ENCODE results near the gene ATP8B3. TPM values are rescaled to one million over a fixed set of nuclear protein-coding genes. Genes with fewer than 3 reads are reported as not detected.

Gene ATP8B3
- polyA plus RNA-seq, 2 of the 4 experiments (the other 2 are of a cell fraction), result 2.7 to 3.9 TPM

- TF ChIP-seq CTCF (IDR thresholded peaks at IDR 0.05), result peak; percentile 63
- TF ChIP-seq, protein P1, sequence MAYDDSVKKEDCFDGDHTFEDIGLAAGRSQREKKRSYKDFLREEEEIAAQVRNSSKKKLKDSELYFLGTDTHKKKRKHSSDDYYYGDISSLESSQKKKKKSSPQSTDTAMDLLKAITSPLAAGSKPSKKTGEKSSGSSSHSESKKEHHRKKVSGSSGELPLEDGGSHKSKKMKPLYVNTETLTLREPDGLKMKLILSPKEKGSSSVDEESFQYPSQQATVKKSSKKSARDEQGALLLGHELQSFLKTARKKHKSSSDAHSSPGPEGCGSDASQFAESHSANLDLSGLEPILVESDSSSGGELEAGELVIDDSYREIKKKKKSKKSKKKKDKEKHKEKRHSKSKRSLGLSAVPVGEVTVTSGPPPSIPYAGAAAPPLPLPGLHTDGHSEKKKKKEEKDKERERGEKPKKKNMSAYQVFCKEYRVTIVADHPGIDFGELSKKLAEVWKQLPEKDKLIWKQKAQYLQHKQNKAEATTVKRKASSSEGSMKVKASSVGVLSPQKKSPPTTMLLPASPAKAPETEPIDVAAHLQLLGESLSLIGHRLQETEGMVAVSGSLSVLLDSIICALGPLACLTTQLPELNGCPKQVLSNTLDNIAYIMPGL (CRISPR knock-in tag; IDR thresholded peaks at IDR 0.05; ENCODE audit: borderline replicate concordance), result no peak
- no peak; the same call in 1 of the 2 replicates for TF ChIP-seq POLR2A (IDR thresholded peaks at IDR 0.05; ENCODE audit: low read length)
These were observed 533 bp upstream of the ATP8B3 start (continued) for GRCh38 chr19:1812426-1813191.

- no peaks in the 10 kb centered on the region for H3K9me3 ChIP-seq
- peak; percentile 81 to 92 for DNase-seq (ENCODE audit: low read depth in 1 of 2, low spot score in 1 of 2)
- ATAC-seq, result peak; percentile 27 to 32
- WGBS (ENCODE audit: missing lambda C conversion rate), result 3% methylated on average over 5 of the region's 13 CpGs
- POLR2A ChIA-PET, result no interaction called here
- no peak for FAIRE-seq
- peak; percentile 62 for TF ChIP-seq FOSL2 (IDR thresholded peaks at IDR 0.05)
- peak; percentile 90 for TF ChIP-seq FOSL2 (CRISPR knock-in tag; IDR thresholded peaks at IDR 0.05)
- no peak for TF ChIP-seq TFCP2L1 (CRISPR knock-in tag; IDR thresholded peaks at IDR 0.05)
- 0 out of 5 replicates have a peak, but pooled peaks of 1 of the 2 experiments have one; percentile 9 for TF ChIP-seq JUN (IDR thresholded peaks at IDR 0.05)
- H3K27ac ChIP-seq, result peak overlapping the region; percentile 92 to 96
- peak overlapping the region; percentile 81 for H3K4me3 ChIP-seq
- H3K4me2 ChIP-seq, result peak overlapping the region; percentile 100
- H3K4me1 ChIP-seq, result peaks cover 13% of the 10 kb centered on the region
- CTCF ChIA-PET, result interaction anchor here (0.5 to 3.6 kb wide), 7 partner anchors 15 to 139 kb away, joined by 3 to 13 read pairs (median 5); no protein-coding TSS in a partner anchor
These were observed 593 bp downstream of the ATP8B3 start for GRCh38 chr19:1811472-1811894.

- 84% methylated on average over 13 of the region's 19 CpGs for WGBS (ENCODE audit: missing lambda C conversion rate)
- peak overlapping the region; percentile 92 to 96; a peak in 5 of 6 replicates for H3K27ac ChIP-seq
- DNase-seq (ENCODE audit: low read depth in 1 of 2, low spot score in 1 of 2) (no peak), FAIRE-seq (no peak), ATAC-seq (no peak)
- no peak for TF ChIP-seq BCL3 (IDR thresholded peaks at IDR 0.05)
- no peak for TF ChIP-seq NPAS2 (CRISPR knock-in tag; IDR thresholded peaks at IDR 0.05; ENCODE audit: borderline replicate concordance)
- TF ChIP-seq FOSL2 (IDR thresholded peaks at IDR 0.05), result no peak
- TF ChIP-seq FOSL2 (CRISPR knock-in tag; IDR thresholded peaks at IDR 0.05), result no peak
- no peak for TF ChIP-seq HEYL (CRISPR knock-in tag; IDR thresholded peaks at IDR 0.05)
- H3K4me1 ChIP-seq, result peaks cover 13% of the 10 kb centered on the region
- no peak overlapping the region for H3K4me3 ChIP-seq
- CTCF ChIA-PET, result interaction anchor here (1.3 to 3.6 kb wide), 6 partner anchors 15 to 138 kb away, joined by 3 to 13 read pairs (median 6); no protein-coding TSS in a partner anchor
- POLR2A ChIA-PET, result no interaction called here
- H3K4me2 ChIP-seq, result peak overlapping the region; percentile 100
- no peaks in the 10 kb centered on the region for H3K9me3 ChIP-seq
These were observed 1.5 kb downstream of the ATP8B3 start for GRCh38 chr19:1810439-1811160.

- Histone ChIP-seq H3K9me3 (no peaks in the 10 kb centered on the region), H3K4me2 (no peak overlapping the region), H3K27ac (no peak overlapping the region), H3K4me3 (no peak overlapping the region), H3K4me1 (peaks cover 13% of the 10 kb centered on the region)
- no peak for TF ChIP-seq ELK1 (IDR thresholded peaks at IDR 0.05; ENCODE audit: low read depth, low read length)
- TF ChIP-seq JUN (IDR thresholded peaks at IDR 0.05), result no peak
- no peak for TF ChIP-seq FOXS1 (CRISPR knock-in tag; IDR thresholded peaks at IDR 0.05)
- 92% methylated on average over 15 of the region's 18 CpGs for WGBS (ENCODE audit: missing lambda C conversion rate)
- POLR2A ChIA-PET, result no interaction called here
- ATAC-seq, result no peak
- FAIRE-seq, result no peak
- CTCF ChIA-PET, result interaction anchor here (2.0 to 3.6 kb wide), 2 partner anchors 14 to 16 kb away, joined by 7 to 13 read pairs; no protein-coding TSS in a partner anchor
- DNase-seq (ENCODE audit: low read depth in 1 of 2, low spot score in 1 of 2), result no peak
These were observed 2.4 kb downstream of the ATP8B3 start for GRCh38 chr19:1809678-1810077.
